Brain microvascular endothelial cell (primary cell): ENCODE data around the gene CCN5.

Experiments used
- DNase-seq: peaks from one replicate; pipeline ENCODE4 v3.0.0-alpha.2; 2020
- H3K27ac ChIP-seq: fragments of 250-450 bp; sonication (Bioruptor Pico); 2 replicates; pipeline ENCODE4 v1.5.1; 2020; ENCODE audit warnings: mild to moderate bottlenecking, moderate library complexity
- H3K27me3 ChIP-seq: fragments of 250-450 bp; sonication (Bioruptor Pico); replicated peaks from 2 replicates; pipeline ENCODE4 v1.5.1; 2020; ENCODE audit warnings: mild to moderate bottlenecking
- H3K36me3 ChIP-seq: fragments of 250-450 bp; sonication (Bioruptor Pico); replicated peaks from 2 replicates; pipeline ENCODE4 v1.5.1; 2020; ENCODE audit warnings: mild to moderate bottlenecking
- H3K4me3 ChIP-seq: 2 replicates; pipeline ENCODE4 v1.5.1; 2011; ENCODE audit warnings: low read depth, mild to moderate bottlenecking, control low read depth, low read length, moderate library complexity
- in situ Hi-C: cut with HindIII; loops from 2 replicates; pipeline ENCODE4 v1.10.0; 2017; ENCODE audit warnings: low sequenced_read_pairs, low pct_ligation_motif_present
- TF ChIP-seq, protein P1 (sequence below): IDR thresholded peaks from 2 replicates; pipeline ENCODE4 v1.5.1; 2011; ENCODE audit warnings: low read depth, mild to moderate bottlenecking, moderate library complexity, low read length, control low read depth, inconsistent platforms; ENCODE audit errors: missing control alignments

Gene CCN5

DNA sequence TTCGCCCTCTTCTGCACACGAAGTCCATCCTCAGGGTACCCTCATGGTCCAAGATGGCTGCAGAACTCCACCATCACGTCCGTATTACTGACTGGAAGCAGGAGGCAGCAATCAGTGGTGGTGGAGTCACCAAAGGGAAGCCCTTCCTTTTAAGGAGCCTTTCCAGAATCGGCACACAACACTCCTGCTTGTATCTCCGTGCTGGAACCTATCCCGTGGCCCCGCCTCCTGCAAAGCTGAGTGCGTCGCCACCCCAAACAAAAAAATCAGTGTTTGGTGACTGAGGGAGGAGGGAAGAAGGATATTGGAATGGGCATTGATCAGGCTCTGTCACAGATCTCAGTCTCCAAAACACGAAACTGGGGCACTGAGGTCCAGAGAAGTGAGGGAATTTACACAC is 5.8 kb upstream of the CCN5 start:
- no peak overlapping the region for H3K4me3 ChIP-seq

DNA sequence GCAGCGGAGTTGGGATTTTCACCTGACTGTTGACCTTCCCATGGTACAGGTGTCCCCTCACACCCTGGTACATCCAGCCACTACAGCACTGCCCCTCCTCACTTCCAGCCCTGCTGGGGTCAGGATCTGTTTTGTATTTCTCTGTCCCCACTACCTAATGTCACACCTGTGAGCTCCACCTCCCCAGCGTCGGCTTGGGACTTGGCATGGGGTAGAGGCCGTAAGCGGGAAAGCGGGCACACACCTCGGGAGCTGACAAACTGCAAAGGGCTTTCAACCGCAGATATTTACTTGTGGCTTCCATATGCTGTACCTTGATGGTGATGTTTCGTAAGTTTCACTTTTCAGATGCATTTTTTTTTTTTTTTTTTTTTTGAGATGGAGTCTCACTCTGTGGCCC is 5.4 kb upstream of the CCN5 start:
- Histone ChIP-seq H3K4me3 (no peak overlapping the region), H3K27me3 (peaks cover 12% of the 10 kb centered on the region), H3K36me3 (no peaks in the 10 kb centered on the region), H3K27ac (no peak overlapping the region)
- no peak for DNase-seq
- TF ChIP-seq, protein P1, sequence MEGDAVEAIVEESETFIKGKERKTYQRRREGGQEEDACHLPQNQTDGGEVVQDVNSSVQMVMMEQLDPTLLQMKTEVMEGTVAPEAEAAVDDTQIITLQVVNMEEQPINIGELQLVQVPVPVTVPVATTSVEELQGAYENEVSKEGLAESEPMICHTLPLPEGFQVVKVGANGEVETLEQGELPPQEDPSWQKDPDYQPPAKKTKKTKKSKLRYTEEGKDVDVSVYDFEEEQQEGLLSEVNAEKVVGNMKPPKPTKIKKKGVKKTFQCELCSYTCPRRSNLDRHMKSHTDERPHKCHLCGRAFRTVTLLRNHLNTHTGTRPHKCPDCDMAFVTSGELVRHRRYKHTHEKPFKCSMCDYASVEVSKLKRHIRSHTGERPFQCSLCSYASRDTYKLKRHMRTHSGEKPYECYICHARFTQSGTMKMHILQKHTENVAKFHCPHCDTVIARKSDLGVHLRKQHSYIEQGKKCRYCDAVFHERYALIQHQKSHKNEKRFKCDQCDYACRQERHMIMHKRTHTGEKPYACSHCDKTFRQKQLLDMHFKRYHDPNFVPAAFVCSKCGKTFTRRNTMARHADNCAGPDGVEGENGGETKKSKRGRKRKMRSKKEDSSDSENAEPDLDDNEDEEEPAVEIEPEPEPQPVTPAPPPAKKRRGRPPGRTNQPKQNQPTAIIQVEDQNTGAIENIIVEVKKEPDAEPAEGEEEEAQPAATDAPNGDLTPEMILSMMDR: no peak
- in situ Hi-C loops: no loop called here

More for the DNA sequence above, 5.8 kb upstream of the CCN5 start:
- no peak for DNase-seq
- Histone ChIP-seq H3K27ac (no peak overlapping the region), H3K27me3 (peaks cover 12% of the 10 kb centered on the region), H3K36me3 (no peaks in the 10 kb centered on the region)
- TF ChIP-seq, protein P1: no peak
- in situ Hi-C loops: no loop called here

DNA sequence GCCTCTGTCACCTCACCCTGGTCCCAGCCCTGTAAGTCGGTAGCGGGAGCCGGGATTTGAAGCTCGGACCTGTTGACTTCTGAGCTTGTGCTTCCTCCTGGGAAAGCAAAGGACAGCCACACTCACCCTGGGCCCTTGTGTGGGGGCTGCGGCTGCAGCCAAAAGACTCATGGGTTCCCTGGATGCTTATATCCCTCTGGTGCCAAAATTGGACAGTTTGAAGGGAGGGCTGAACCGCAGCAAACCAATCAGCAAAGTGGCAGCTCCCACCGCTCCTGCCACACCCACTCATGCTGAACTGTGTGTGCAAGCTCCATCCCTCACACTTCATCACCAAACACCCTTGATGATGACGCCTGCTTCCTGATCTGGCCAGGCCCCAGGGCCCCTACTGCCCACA is 3.9 kb upstream of the CCN5 start:
- no peak for DNase-seq
- H3K36me3 ChIP-seq: no peaks in the 10 kb centered on the region
- H3K27me3 ChIP-seq: peaks cover 15% of the 10 kb centered on the region
- in situ Hi-C loops: no loop called here
- TF ChIP-seq, protein P1: no peak
- H3K27ac ChIP-seq: no peak overlapping the region
- no peak overlapping the region for H3K4me3 ChIP-seq

DNA sequence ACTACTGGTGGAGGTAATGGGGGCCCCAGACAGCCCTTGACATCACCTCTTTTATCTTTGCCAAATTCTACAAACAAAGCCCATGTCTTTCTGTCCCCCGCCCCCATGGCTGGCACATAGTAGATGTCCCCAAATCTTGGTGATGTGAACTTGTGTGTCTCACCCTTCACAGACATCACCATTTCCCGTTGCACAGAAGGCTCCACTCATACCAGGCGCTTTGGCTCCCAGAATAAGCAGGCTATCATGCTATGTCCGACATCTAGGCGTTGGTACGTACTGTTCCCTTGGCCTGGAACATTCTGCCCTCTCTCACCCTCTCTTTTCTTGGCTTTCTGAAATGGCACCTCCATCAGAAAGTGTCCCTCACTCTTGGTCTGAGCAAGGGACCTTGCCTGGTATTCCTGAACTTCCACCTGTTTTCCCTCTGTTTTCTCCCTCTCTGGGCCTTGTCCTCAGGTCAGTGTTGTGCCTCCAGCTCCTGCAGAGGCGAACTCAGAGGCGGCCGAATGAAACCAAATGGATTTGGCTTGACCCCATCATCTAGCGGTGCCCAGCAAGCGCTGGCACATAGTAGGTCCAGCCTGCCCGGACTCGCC is 968 bp upstream of the CCN5 start:
- in situ Hi-C loops: no loop called here
- Histone ChIP-seq H3K27me3 (peaks cover 15% of the 10 kb centered on the region), H3K36me3 (no peaks in the 10 kb centered on the region), H3K4me3 (no peak overlapping the region), H3K27ac (no peak overlapping the region)
- TF ChIP-seq, protein P1: no peak
- no peak for DNase-seq

DNA sequence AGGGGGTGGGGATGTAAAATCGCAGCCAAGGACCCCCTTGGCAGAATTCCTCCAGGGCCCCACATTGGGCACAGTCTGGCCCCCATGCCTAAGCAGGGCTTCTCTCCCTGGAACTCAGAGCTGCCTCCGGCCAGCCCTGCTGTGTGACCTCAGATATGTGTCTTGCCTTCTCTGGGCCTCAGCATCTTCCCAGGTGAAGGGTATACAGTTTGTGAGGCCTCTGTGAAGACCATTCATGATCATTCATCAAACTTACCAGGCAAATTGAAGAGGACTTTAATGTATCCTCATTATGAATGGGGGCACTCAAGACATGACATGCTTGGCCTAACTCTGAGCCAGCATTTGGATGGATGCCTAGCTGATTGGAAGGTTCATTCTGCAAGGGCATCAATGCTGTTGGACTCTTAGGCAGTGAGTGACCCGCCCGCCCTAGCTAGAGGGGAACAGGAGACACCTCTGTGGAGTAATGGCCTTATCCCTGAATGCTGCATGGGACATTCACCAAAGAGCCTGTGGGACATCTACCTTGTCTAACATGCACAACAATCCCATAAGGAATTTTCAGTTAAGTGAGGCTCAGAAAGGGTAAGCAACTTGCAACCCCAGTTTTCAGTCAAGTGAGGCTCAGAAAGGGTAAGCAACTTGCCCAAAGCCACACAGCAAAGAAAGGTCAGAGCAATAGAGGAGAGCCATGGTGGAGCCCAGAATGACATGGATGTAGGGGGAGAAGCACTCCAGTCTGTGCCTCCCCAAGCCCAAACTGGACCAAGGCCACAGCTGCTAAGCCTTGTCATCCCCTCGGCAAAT is 535 bp downstream of the CCN5 start:
- peaks cover 15% of the 10 kb centered on the region for H3K27me3 ChIP-seq
- H3K4me3 ChIP-seq: no peak overlapping the region
- no peaks in the 10 kb centered on the region for H3K36me3 ChIP-seq
- no peak overlapping the region for H3K27ac ChIP-seq
- in situ Hi-C loops: no loop called here
- TF ChIP-seq, protein P1: no peak
- no peak for DNase-seq
